ENCODE data around the gene FOXO3. TPM values are rescaled to one million over a fixed set of nuclear protein-coding genes. Genes with fewer than 3 reads are reported as not detected.

The FOXO3 gene
- total and polyA plus RNA-seq, 2 of the 13 experiments (the other 11 are each of a cell fraction or from before 2014, with no cell fraction given), result 16.0 to 22.5 TPM

DNA sequence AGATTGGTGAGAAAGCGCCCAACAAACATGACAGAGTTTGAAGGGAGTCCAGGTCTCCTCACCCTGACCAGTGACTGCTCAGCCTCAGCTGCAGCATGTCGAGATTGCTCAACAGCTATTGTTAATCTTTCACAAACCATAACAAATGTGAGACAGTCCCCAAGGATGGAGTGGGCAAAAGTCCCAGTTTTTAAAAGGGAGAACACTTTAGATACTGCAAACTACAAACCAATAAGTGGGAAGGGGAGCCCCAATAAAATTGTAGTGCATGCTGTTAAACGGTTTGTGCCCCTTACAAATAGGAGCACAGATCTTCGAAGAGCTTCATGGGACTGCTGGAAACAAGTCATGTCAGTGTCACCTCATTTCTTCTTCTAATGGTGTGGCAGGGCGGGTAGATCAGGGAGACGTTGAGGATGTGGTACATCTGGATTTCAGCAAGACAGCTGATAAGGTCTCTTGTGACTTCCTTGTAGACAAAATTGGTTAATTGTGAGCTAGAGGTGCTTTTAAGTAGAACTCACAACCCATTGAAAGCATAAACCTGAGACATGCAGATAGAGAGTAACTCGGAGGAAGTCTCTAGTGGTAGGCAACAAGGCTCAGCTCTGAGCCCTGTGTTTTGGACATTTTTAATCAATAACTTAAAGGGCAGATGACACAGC is 153.5 kb downstream of the FOXO3 start (continued):
- TF ChIP-seq ATF7 (IDR thresholded peaks at IDR 0.05) (no peak), ATF7 (CRISPR knock-in tag; IDR thresholded peaks at IDR 0.05) (no peak), SCMH1 (CRISPR knock-in tag; IDR thresholded peaks at IDR 0.05; ENCODE audit: borderline replicate concordance) (no peak), HMG20A (CRISPR knock-in tag; IDR thresholded peaks at IDR 0.05; ENCODE audit: borderline replicate concordance) (no peak), NONO (IDR thresholded peaks at IDR 0.05) (no peak), NONO (CRISPR knock-in tag; conservative IDR thresholded peaks at IDR 0.05) (0 out of 2 replicates have a peak, but pooled peaks have one; percentile 34), ZNF225 (CRISPR knock-in tag; IDR thresholded peaks at IDR 0.05) (no peak), NR2C2 (CRISPR knock-in tag; IDR thresholded peaks at IDR 0.05; ENCODE audit: borderline replicate concordance) (no peak), NCOA2 (CRISPR knock-in tag; IDR thresholded peaks at IDR 0.05) (no peak), SP2 (CRISPR knock-in tag; IDR thresholded peaks at IDR 0.05) (no peak), GFI1 (CRISPR knock-in tag; IDR thresholded peaks at IDR 0.05; ENCODE audit: borderline replicate concordance) (peak; percentile 20; the same call in 1 of the 2 replicates), HNF4A (CRISPR knock-in tag; IDR thresholded peaks at IDR 0.05) (no peak), RFXANK (CRISPR knock-in tag; IDR thresholded peaks at IDR 0.05) (no peak), ZMYM2 (CRISPR knock-in tag; IDR thresholded peaks at IDR 0.05) (no peak), ZNF614 (CRISPR knock-in tag; IDR thresholded peaks at IDR 0.05; ENCODE audit: borderline replicate concordance) (no peak), ZNF292 (CRISPR knock-in tag; IDR thresholded peaks at IDR 0.05; ENCODE audit: borderline replicate concordance, low read depth) (peak; percentile 52; the same call in 1 of the 2 replicates), MXI1 (IDR thresholded peaks at IDR 0.05; ENCODE audit: borderline replicate concordance, low read depth, low read length) (no peak), HOXA3 (CRISPR knock-in tag; IDR thresholded peaks at IDR 0.05) (no peak), JUND (CRISPR knock-in tag; IDR thresholded peaks at IDR 0.05) (no peak), NFIC (IDR thresholded peaks at IDR 0.05; ENCODE audit: low read length) (no peak), ZSCAN29 (CRISPR knock-in tag; conservative IDR thresholded peaks at IDR 0.05) (no peak)
- TF ChIP-seq, protein P1, sequence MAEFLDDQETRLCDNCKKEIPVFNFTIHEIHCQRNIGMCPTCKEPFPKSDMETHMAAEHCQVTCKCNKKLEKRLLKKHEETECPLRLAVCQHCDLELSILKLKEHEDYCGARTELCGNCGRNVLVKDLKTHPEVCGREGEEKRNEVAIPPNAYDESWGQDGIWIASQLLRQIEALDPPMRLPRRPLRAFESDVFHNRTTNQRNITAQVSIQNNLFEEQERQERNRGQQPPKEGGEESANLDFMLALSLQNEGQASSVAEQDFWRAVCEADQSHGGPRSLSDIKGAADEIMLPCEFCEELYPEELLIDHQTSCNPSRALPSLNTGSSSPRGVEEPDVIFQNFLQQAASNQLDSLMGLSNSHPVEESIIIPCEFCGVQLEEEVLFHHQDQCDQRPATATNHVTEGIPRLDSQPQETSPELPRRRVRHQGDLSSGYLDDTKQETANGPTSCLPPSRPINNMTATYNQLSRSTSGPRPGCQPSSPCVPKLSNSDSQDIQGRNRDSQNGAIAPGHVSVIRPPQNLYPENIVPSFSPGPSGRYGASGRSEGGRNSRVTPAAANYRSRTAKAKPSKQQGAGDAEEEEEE (CRISPR knock-in tag; IDR thresholded peaks at IDR 0.05; ENCODE audit: borderline replicate concordance), result no peak
- TF ChIP-seq, protein P2, sequence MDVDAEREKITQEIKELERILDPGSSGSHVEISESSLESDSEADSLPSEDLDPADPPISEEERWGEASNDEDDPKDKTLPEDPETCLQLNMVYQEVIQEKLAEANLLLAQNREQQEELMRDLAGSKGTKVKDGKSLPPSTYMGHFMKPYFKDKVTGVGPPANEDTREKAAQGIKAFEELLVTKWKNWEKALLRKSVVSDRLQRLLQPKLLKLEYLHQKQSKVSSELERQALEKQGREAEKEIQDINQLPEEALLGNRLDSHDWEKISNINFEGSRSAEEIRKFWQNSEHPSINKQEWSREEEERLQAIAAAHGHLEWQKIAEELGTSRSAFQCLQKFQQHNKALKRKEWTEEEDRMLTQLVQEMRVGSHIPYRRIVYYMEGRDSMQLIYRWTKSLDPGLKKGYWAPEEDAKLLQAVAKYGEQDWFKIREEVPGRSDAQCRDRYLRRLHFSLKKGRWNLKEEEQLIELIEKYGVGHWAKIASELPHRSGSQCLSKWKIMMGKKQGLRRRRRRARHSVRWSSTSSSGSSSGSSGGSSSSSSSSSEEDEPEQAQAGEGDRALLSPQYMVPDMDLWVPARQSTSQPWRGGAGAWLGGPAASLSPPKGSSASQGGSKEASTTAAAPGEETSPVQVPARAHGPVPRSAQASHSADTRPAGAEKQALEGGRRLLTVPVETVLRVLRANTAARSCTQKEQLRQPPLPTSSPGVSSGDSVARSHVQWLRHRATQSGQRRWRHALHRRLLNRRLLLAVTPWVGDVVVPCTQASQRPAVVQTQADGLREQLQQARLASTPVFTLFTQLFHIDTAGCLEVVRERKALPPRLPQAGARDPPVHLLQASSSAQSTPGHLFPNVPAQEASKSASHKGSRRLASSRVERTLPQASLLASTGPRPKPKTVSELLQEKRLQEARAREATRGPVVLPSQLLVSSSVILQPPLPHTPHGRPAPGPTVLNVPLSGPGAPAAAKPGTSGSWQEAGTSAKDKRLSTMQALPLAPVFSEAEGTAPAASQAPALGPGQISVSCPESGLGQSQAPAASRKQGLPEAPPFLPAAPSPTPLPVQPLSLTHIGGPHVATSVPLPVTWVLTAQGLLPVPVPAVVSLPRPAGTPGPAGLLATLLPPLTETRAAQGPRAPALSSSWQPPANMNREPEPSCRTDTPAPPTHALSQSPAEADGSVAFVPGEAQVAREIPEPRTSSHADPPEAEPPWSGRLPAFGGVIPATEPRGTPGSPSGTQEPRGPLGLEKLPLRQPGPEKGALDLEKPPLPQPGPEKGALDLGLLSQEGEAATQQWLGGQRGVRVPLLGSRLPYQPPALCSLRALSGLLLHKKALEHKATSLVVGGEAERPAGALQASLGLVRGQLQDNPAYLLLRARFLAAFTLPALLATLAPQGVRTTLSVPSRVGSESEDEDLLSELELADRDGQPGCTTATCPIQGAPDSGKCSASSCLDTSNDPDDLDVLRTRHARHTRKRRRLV (CRISPR knock-in tag; IDR thresholded peaks at IDR 0.05), result no peak
